ENCODE data around the gene KCNJ1. TPM values are rescaled to one million over a fixed set of nuclear protein-coding genes. Genes with fewer than 3 reads are reported as not detected.
A peak's percentile ranks its signal among the peaks of the same experiment; 100 is the strongest.

The KCNJ1 gene
- total and polyA plus RNA-seq, 2 of the 8 experiments (the other 6 are each of a cell fraction or from before 2014, with no cell fraction given) = 0.17 to 0.23 TPM

DNA sequence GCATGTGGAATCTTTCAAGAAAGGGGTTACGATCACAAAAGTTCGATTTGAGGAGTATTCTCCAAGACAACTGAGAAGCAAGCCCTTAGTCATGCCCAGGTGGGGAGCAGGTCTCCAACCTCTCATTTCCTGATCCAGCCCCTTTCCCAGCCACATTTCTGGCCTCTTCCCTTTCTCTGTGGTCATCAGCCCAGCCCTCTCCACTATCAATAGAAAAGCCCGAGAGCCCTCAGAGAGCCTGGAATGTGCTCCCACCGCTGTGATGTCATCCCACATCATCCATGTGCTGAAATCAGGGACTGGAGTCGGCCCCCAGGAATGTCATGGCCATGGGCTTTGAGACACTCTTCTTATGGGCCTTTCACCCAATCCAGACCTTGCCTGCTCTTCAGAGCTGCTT lies 62.6 kb downstream of the KCNJ1 start:
- no peaks in the 10 kb centered on the region for H3K4me1 ChIP-seq (replicated peaks in 1 of 4; ENCODE audit: control insufficient read depth in 3 of 4, insufficient read depth in 4 of 4, low read length in 3 of 4)
- H3K4me3 ChIP-seq (ENCODE audit: extremely low read depth in 1 of 4, insufficient read depth in 2 of 4, low read depth in 3 of 4, low read length in 4 of 4) = no peak overlapping the region
- H2AK5ac ChIP-seq (ENCODE audit: low read depth, low read length) = no peak overlapping the region
- H3K79me1 ChIP-seq (ENCODE audit: low read depth, low read length) = no peaks in the 10 kb centered on the region
- no peak overlapping the region for H2BK12ac ChIP-seq (ENCODE audit: low read depth, low read length)
- H3K14ac ChIP-seq (ENCODE audit: insufficient read length) = no peak overlapping the region
- no peak overlapping the region for H3K9ac ChIP-seq (replicated peaks in 1 of 4; ENCODE audit: extremely low read depth in 1 of 4, low read depth in 3 of 4, low read length in 3 of 4)
- no peak overlapping the region for H2BK15ac ChIP-seq (ENCODE audit: low read length)
- H3K36me3 ChIP-seq (ENCODE audit: control insufficient read depth in 2 of 4, insufficient read depth in 4 of 4, low read length in 3 of 4) = no peaks in the 10 kb centered on the region
- WGBS, 2 experiments (ENCODE audit: extremely low coverage in 1 of 2, insufficient coverage in 1 of 2, insufficient read length in 1 of 2, insufficient replicate concordance in 2 of 2, low coverage in 1 of 2, low lambda C conversion rate in 2 of 2, missing lambda C conversion rate in 1 of 2) = 88% methylated on average over 5 of the region's 5 CpGs; no CpG with 5 or more reads in 1 of the 2 experiments
- H2BK5ac ChIP-seq (ENCODE audit: low read depth, low read length) = no peak overlapping the region
- no peak overlapping the region for H3K23ac ChIP-seq (ENCODE audit: insufficient read length)
- H3K4me2 ChIP-seq (ENCODE audit: insufficient read depth in 1 of 2, low read depth in 2 of 2, low read length in 2 of 2) = no peak overlapping the region
- no peak overlapping the region for H4K5ac ChIP-seq (ENCODE audit: insufficient read length, low read depth, low read length)
- no peak overlapping the region for H3K4ac ChIP-seq (replicated peaks; ENCODE audit: insufficient read length, low read depth, low read length)
- 0 out of 2 replicates have a peak, but pooled peaks have one; percentile 18 for TF ChIP-seq TEAD4 (IDR thresholded peaks at IDR 0.05; ENCODE audit: low read depth, low read length)
- TF ChIP-seq SP4 (IDR thresholded peaks at IDR 0.05; ENCODE audit: low read length) = no peak
- no peak for TF ChIP-seq TAF7 (optimal IDR thresholded peaks at IDR 0.05; ENCODE audit: borderline replicate concordance, low read depth, low read length)
- TF ChIP-seq, protein P1, sequence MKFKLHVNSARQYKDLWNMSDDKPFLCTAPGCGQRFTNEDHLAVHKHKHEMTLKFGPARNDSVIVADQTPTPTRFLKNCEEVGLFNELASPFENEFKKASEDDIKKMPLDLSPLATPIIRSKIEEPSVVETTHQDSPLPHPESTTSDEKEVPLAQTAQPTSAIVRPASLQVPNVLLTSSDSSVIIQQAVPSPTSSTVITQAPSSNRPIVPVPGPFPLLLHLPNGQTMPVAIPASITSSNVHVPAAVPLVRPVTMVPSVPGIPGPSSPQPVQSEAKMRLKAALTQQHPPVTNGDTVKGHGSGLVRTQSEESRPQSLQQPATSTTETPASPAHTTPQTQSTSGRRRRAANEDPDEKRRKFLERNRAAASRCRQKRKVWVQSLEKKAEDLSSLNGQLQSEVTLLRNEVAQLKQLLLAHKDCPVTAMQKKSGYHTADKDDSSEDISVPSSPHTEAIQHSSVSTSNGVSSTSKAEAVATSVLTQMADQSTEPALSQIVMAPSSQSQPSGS (IDR thresholded peaks at IDR 0.05; ENCODE audit: low read length) = no peak
- TF ChIP-seq SRF (IDR thresholded peaks at IDR 0.05; ENCODE audit: low read depth, low read length) = no peak
- ChIA-PET CTCF (ENCODE audit: partially characterized antibody) (interaction anchor here (0.9 to 2.8 kb wide), 5 partner anchors 8 to 24 kb away, joined by 3 to 11 read pairs (median 4); no protein-coding TSS in a partner anchor), POLR2A (ENCODE audit: partially characterized antibody) (no interaction called here)
- DNase-seq (ENCODE audit: low read depth in 1 of 2, low spot score in 2 of 2) = no peak
- no peak overlapping the region for H2BK20ac ChIP-seq (ENCODE audit: low read length)
- H4K20me1 ChIP-seq (replicated peaks in 1 of 2; ENCODE audit: control insufficient read depth in 1 of 2, insufficient read depth in 2 of 2, low read length in 2 of 2) = no peaks in the 10 kb centered on the region
- H3K79me2 ChIP-seq (ENCODE audit: control insufficient read depth in 1 of 2, insufficient read depth in 2 of 2, low read length in 2 of 2) = no peaks in the 10 kb centered on the region
- no peak overlapping the region for H4K8ac ChIP-seq (ENCODE audit: extremely low read depth, insufficient read depth, low read length)
- H3K56ac ChIP-seq (replicated peaks; ENCODE audit: insufficient read length, low read depth, low read length) = no peak overlapping the region
- no peaks in the 10 kb centered on the region for H3K9me3 ChIP-seq (ENCODE audit: insufficient read depth in 2 of 2, low read depth in 1 of 2, low read length in 1 of 2)
- 0 out of 2 replicates have a peak overlapping the region, but pooled peaks have one; percentile 6 for H3K18ac ChIP-seq (ENCODE audit: extremely low read depth, low read length)
- no peak overlapping the region for H2BK120ac ChIP-seq (replicated peaks; ENCODE audit: low read depth, low read length)
- H3K23me2 ChIP-seq (ENCODE audit: low read depth, low read length) = no peaks in the 10 kb centered on the region
- no peak for FAIRE-seq
- H4K91ac ChIP-seq (replicated peaks; ENCODE audit: insufficient read length, low read length) = no peak overlapping the region
- H2AFZ ChIP-seq (ENCODE audit: low read length) = no peak overlapping the region
- no peaks in the 10 kb centered on the region for H3K27me3 ChIP-seq (replicated peaks in 1 of 4; ENCODE audit: control insufficient read depth in 3 of 4, extremely low read depth in 1 of 4, insufficient read depth in 3 of 4, low read length in 3 of 4)
- no peak overlapping the region for H3K27ac ChIP-seq (ENCODE audit: low read depth, low read length)

Data from H1 (cell line).